HG03280 (cell line): ENCODE results near the gene C4A.
"Not testable (repeated sequence)": the region's sequence is repeated elsewhere in the genome, so short reads cannot be mapped to it uniquely, and the experiment has no call there.

ENCODE experiments used
- ATAC-seq: cut with Tn5 transposase; IDR thresholded peaks from one replicate; pipeline ENCODE4 v1.9.1; 2021; ENCODE audit warnings: mild to moderate bottlenecking, moderate library complexity; ENCODE audit not compliant: unreplicated experiment

The C4A gene

GRCh38 chr6:31978831-31979230, 3.0 kb upstream of the C4A start:
- ATAC-seq, result no peak

- no peak for ATAC-seq
These were observed 2.5 kb upstream of the C4A start for GRCh38 chr6:31979238-31979898.

GRCh38 chr6:31980195-31980876, 1.5 kb upstream of the C4A start:
- ATAC-seq, result not testable (repeated sequence)

- not testable (repeated sequence) for ATAC-seq
These were observed 859 bp upstream of the C4A start for GRCh38 chr6:31980998-31981397.

GRCh38 chr6:31989363-31989762, 7.5 kb downstream of the C4A start:
- ATAC-seq, result not testable (repeated sequence)

- ATAC-seq, result not testable (repeated sequence)
These were observed 12.6 kb downstream of the C4A start for GRCh38 chr6:31994421-31994820.

- not testable (repeated sequence) for ATAC-seq
These were observed 14.5 kb downstream of the C4A start for GRCh38 chr6:31996385-31996784.

- ATAC-seq, result not testable (repeated sequence)
These were observed 20.9 kb downstream of the C4A start for GRCh38 chr6:32002546-32003268.

- ATAC-seq, result not testable (repeated sequence)
These were observed 21.4 kb downstream of the C4A start for GRCh38 chr6:32003301-32003700.

- not testable (repeated sequence) for ATAC-seq
These were observed 22.5 kb downstream of the C4A start for GRCh38 chr6:32004393-32004792.

- ATAC-seq, result not testable (repeated sequence)
These were observed 23.1 kb downstream of the C4A start for GRCh38 chr6:32004864-32005537.

GRCh38 chr6:32005538-32005880, 23.7 kb downstream of the C4A start:
- ATAC-seq, result not testable (repeated sequence)

- not testable (repeated sequence) for ATAC-seq
These were observed 24.2 kb downstream of the C4A start for GRCh38 chr6:32005991-32006529.

- ATAC-seq, result not testable (repeated sequence)
These were observed 25.2 kb downstream of the C4A start for GRCh38 chr6:32007086-32007485.

- ATAC-seq, result not testable (repeated sequence)
These were observed 26.2 kb downstream of the C4A start for GRCh38 chr6:32008037-32008436.

- ATAC-seq, result not testable (repeated sequence)
These were observed 26.8 kb downstream of the C4A start for GRCh38 chr6:32008616-32009015.

GRCh38 chr6:32009537-32009936, 27.7 kb downstream of the C4A start:
- not testable (repeated sequence) for ATAC-seq

- ATAC-seq, result not testable (repeated sequence)
These were observed 29.1 kb downstream of the C4A start for GRCh38 chr6:32010856-32011530.

- not testable (repeated sequence) for ATAC-seq
These were observed 31.2 kb downstream of the C4A start for GRCh38 chr6:32012941-32013617.

- not testable (repeated sequence) for ATAC-seq
These were observed 31.9 kb downstream of the C4A start for GRCh38 chr6:32013738-32014137.
